HG03354 (cell line): Measurements from ENCODE around the gene MACROH2A1.

Experiments
- ATAC-seq: cut with Tn5 transposase; IDR thresholded peaks from one replicate; pipeline ENCODE4 v1.9.1; 2021; ENCODE audit warnings: mild to moderate bottlenecking; ENCODE audit not compliant: unreplicated experiment, poor library complexity, severe bottlenecking

Gene MACROH2A1

DNA sequence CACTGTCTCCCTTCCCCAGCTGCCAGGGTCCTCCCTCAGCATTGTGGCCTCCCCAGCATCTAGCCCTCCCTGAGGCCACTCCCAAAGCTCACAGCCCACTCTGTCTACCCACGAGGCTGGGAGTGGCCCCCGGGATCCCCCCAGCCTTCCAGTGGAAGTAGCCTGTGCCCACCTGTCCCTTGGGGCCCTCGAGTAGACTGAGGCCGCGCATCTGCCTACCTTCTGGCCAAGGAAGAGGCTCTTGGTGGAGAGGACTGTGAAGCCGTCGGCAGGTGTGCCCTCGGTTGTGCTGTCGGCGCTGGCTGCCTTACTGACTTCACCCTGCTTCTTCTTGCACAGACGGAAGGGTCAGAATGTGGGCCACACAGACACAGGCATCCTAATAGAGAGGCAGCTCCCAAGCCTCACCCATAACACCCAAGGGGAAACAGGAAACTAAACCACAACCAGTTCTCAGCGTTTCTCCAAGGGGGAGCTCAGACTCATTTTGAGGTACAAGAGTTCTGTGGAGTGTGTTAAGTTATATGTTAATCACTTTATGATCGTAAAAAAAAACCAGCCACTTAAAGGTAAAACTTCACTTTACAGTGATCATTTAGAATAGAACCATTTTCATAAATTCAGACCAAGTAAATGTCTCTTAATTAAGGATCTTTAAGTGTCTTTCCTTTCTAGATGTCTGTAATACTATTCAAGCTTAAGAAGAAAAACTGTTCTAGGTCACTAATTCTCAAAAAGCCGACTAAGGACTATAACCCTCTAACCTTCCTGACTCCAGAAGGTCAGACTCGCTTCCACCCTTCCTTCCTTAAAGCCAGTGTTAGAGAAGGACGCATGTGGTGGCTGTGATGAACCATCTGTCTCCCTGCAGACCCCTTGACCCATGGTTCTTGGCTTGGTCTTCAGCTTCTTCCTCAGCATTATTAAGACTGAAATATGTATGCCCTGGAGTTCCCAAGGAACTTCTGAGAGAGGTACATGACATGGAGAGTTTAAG, 38.5 kb downstream of the MACROH2A1 start:
- ATAC-seq: no peak

DNA sequence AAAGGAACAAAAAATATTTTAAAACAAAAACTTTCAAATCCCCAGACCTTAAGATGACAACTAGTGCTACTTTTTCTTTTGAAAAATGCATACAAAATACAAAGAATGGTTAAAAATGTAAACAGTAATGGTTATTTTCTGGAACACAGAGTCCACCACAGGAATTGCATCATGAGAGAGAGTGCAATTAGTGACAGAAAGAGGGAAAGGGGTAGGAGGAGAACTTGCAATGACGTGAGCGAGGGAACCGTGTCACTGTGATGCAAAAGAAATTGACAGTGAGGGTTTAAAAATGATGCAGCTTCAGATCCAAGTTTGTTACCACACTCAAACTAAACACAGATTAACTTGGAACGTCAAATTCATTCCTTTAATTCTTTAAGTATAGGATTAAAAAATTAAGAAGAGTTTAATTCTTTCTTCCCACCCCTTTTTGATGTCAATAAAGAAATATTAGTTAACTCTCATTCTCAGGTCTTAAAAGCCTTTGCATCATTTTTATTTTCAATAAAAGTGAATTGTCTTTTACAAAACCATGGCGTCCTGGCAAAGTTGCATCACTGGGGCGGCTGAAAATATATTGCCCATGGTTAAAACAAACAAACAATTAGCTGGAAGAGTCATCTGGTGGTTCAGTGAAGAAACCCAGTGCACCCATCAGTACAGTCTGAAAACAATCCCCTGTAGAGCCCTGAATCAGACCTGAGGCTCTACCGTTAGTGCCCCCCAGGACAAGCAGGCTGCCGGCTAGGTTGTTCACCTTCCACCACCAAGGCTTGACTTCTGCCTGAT, 39.5 kb downstream of the MACROH2A1 start:
- ATAC-seq: no peak

DNA sequence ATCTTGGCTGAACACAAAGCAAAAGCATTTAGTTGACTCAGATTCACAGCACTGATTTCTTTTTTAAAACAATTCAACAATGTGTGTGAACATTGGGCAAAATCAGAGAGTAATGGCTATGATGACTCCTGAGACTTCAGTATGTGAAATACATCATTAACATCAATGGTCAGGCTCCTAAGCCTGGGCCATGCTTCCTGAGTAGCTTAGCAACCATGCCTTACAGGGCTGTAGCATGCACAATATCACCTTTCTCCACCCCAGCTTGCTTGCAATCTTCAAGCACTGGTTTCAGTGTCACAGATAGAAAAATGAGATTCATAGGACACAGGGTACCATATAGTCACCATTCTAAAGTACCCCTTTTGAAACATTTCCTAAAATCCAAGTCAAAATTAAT, 41.3 kb downstream of the MACROH2A1 start:
- no peak for ATAC-seq

DNA sequence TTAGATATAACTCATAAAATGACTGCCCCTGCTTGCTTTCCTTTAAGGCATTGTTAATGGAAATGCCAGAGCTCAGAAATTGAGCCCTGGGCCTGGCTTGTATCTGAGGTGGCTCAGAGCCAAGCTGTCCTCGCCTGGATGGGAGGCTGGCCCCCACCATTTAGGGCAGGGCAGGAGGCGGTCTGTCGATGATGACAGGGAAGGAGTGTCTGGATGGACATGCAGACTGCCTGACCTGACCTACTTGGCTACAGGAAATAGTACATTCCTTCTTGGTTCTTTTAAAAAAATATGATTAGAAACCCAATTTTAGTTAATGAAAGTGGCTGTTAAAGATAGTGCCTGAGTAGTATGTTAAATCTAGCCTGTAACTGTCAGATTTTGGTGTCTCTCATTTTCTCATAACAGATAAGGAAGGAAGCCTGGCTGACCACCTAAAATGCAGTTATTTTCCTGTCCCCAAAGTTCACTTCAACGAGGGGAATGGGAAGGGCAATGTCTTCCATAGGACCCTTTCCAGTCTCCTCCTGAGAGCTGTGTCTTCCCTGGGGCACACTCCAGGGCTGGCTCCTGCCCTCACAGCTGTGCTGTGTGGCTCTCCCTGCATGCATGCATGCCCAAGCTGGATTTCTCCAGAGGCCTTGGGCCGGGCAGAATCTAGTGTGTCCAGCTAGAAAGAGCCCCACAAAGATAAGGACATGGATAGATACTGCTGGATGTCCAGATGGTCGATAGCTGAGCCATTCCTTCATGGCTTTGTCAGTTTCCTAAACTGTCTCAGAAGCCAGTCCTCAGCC, 42.3 kb downstream of the MACROH2A1 start:
- no peak for ATAC-seq

DNA sequence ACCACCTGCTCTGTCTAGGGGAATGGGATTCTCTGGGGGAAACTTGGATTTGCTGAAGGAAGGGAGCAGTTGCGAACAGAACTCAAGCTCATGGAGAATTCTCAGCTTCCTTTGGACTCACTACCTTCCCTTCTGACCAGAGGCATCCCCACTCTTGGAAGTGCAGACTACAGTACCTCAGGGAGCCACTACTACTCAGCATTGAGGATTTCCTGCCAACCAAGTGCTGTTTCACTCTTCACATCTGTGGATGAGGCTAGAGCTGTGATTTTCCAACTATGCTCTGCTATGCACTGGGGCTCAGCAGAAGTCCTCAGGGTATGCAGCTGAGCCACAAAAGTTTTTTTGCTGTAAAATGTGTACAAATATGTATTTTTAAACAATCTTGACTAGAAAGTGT, 43.9 kb downstream of the MACROH2A1 start:
- ATAC-seq: no peak

DNA sequence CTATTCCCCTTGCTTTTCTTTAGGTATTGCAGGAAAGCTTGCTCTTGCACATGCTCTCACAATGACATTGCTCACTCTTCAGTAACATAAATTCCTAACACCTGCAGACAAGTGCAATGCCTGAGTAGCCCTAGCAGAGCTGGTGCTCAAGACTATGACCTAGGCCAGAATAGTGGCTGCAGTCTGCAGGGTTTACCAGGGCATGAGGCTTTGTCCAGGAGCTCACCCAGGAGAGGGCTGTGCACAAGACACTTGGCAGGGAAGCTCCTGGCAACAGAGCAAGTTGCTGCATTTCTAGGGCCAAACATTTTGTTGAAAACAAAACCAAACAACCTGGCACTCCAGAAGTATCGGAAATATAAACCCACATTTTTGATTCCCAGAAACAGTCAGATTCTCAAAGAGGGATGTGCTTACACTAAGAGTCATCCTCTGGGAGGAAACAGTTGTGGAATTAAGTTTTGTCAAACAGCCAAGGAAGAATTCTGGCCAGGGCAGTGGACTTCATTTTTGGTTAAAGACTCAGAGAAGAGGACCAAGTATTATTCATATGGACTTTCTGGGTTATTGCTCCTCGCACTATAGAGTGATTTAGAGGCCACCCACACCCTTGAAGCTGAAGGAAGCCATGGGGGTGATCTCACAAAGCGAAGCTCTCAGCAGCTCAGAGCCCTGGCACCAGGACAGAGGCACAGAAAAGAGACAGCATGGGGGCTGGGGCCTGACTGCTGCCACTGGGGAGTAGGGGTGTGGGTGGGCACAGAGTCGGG, 44.9 kb downstream of the MACROH2A1 start:
- ATAC-seq: no peak

DNA sequence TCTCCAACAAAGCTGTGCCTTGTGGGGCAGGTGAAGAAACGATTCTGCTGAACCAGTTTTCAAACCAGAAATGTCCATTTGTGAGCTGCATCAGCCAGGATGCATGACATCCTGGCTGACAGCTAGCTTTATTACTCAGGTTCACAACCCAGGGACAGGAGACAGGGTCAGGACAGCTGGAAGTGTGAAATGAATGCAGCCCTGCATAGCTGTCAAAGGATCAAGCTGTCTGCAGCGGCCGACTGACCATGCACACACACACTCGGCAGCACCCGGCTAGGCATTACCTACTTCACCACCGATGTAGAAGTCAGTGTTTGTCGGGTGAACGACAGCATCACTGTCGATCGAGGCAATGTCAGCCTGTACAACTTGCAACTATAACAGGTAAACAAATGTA, 48.5 kb downstream of the MACROH2A1 start:
- no peak for ATAC-seq

DNA sequence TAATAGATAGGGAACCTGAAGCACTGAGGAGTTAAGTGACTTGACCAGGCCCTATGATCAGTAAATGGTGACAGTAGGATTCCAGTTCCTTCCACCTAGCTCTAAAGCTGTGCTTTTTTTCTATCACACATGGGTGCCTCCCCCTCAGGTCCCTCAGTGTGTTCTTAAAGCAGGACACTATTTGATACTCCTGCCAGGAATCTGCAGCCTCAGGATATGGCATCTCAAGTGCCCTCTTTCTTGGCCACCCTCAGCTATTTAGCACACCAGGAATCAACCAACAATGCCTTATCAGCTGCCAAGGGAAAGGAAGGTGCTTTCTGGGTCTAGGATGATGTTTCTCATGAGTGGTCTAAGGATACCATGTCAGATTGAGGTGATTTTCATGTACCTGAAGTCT, 49.1 kb downstream of the MACROH2A1 start:
- no peak for ATAC-seq

DNA sequence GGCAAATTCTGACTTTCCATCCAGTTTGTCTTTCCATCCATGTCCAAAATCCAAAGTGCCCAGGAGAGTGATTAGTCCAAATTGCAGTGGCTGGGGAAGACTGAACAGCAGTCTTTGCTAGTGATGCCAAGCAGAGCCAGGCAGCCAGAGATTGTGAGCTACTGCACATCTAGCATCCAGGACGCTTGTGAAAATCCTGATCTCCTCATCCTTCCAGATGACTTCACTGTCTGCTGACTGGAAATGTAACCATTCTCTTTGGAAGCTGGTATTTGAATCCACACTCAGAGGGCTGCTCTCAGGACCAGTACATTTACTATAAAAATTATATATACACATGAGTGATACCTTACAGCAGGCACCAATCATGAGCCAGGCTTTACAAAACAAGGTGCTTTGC, 49.6 kb downstream of the MACROH2A1 start:
- ATAC-seq: no peak

DNA sequence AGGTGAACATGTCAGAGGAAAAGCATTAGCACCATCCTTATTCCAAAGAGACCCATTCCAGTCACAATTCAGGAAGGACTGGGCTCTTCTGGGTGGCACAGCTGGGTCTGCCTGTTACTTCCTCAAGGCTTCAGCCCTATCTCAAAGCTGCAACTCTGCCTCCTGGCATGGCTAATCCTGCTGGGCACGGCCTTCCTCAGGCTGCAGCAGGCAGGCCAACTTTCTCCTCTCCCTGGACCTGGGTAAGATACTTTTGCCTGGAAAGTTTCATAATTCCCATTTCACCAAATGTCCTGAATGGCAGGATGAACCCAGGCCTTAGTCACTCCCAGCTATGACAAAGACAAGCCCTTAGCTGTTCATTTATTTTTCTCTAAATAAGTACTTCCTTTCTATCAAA, 50.1 kb downstream of the MACROH2A1 start:
- ATAC-seq: no peak

DNA sequence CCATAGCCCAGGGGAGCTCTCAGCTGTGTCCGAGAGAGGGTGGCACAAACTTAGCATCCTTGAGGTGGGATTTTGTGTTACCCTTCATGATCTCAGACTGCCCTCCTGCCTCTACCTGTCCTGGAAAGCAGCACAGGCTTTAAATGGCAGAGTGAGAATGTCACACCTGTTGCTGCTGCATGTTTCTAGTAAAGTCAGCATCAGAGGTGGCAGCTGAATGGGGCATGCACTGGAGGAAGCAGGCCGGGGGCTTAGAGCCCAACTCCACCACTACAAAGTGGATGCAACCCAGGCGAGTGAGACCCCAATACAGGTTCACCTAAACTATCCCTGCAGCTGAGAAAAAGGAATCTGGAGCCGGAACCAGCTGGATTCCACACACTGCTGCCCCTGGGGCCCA, 51.6 kb downstream of the MACROH2A1 start:
- ATAC-seq: no peak

DNA sequence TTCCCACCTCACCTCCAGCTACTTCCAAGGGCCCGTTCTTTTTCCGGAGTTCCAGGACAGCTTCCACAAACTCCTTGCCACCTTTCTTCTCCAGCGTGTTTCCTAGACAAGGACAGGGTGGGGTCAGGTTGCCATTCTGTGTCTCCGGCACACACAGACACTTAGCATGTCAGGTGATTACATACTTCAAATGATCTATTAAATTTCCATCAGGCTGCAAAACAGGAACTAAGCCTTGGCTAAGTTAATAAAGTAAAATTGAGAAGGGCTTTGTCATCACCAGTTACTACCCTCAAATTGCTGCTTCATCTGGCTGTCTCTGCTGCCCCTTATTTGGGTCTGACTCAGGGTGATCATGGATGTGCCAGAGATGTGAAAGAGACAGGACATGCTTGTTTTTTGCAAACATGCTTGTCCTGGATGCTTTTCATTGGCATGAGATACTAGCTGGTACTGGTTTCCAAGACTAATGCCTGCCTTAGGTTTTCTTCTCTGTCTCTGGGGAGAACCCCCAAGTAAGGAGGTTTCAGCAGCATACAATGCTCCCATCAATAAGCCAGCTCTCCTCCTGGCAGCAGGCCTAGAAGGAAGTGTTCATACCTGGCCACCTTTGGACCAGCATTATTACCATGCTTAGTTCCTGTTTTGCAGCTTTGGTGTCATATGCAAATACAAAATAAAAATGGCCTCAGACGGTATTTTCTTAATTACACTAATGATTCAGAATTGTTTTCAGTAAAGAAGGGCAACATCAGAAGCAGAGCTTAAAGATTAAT, 52.9 kb downstream of the MACROH2A1 start:
- no peak for ATAC-seq

DNA sequence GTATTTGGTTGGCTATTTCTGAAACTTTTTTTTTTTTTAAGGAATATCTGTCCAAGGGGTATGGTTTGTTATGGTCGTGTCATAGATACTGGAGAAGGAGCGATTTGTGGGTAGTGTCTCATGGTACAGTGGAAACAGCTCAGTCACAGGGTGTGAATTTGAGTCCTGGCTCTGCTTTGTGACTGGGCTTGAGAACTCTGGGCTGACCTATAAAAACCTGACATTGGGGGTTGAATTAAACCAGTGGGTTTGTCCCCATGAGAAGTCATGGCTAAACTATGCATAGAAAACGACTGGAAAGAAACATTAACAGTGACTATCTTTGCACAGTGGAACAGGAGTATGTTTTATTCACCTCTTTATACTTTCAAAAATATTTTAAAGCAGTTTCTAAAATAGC, 54.7 kb downstream of the MACROH2A1 start:
- ATAC-seq: no peak

DNA sequence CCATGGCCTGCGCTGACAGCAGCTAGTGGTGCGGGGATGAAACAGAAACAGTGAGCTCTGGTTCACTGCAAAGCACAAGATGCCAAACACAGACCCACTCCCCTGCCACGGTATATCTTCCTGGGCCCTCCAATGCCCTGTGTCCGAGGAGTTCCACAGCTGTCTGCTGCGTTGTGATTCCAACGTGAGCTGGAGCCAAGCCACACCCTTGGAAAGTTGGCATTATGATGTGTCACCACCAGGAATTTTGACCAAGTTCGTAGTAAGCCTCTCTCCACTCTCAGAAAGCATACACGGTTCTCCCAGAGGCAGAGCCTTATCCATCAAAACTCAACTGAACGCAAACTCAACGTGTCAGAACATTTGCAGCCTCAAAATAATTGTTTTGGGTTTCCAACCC, 55.6 kb downstream of the MACROH2A1 start:
- ATAC-seq: no peak

DNA sequence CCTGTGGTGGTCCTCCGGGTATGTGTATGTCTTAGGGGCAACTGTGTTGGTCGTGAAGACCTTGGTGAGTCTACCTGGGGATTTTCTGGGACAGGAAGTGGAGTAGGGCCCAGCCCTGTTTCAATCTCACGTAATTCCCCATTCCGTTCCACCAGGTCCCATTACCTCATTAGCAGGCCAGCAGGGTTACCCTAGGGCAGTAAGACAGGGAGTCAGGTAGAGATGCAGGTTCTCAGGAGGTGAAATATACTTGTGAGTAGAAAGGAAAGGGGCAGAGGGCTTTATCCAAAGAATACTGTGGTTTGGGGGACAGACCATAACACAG, 56.5 kb downstream of the MACROH2A1 start:
- no peak for ATAC-seq

DNA sequence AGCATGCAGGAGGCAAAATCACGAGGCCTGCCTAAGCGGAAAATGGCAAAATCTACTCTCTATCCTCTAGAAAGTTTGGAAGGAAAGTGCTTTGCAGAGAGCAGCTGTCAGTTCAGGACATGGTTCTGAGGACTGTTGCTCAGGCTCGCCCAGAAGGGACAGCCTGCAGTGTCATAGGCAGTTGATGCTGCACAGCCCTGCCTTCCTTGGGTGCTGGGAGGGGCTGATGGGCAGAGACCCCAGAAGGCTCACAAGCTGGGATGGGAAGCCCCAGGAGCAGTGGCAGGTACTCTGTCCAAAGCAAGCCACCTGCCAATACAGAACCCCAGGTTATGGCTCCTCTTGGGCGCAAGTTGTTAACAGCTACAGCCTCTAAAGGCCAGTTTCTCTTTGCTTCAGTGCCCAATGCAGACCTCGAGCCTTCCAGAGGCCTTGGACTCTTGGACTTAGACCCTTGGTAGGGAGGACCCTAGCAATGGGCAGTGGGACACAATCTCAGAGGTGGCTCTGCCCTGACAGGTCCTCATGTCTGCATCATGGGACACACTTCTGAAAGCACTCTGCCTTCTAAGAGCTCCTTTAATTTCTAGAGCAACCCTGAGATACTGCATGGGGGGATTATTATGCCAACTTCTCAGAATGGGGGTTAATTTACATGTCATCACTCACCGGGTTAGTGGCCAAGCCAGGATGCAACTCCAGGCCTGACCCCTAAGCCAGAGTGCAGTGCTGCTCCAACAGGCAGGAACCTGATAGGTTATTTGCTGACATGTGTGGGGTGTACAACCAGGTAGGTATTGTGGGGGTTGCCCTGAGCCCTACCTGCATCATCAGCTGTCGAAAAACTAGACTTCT, 57.1 kb downstream of the MACROH2A1 start:
- no peak for ATAC-seq

DNA sequence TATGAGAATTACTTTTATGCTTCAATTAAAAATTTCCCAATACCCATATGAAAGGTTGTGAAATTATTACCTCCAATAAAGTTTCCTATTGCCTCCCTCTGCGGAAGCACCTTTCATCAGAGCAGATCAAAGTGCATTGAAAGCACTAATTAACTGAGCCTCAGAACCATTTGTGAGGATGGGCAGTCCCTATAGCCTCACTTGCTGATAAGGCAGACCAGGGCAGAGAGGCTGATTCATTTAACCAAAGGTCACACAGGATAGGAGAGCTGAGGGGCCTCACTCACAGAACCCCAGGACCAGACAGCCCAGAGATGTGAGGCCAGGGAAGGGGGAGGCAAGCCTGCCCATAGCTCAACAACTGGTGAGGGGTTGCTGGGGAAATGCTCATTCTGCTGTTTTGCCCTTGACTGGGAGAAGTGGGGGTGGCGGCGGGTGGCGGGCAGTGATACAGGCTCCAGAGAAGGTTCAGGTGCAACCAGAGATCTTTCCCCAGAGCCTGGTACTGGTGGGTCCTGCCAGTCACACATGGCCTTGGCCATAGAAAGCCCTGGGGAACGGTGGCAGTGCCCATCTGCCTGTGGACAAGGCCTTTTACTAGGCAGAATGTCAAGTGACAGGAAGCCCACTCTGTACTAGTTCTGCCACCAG, 57.9 kb downstream of the MACROH2A1 start:
- ATAC-seq: no peak
